Cerebellar nuclear complex (tissue), 1 donor: ENCODE data around the gene NRXN3.

ENCODE experiments used
- DNase-seq, 2 experiments: peaks; one replicate each; lab custom pipeline; 2025; lab: John Stamatoyannopoulos, UW

NRXN3 gene

GRCh38 chr14:78242086-78242485, 71.9 kb downstream of the NRXN3 start:
- DNase-seq, result no peak

- no peak for DNase-seq
Measured at GRCh38 chr14:78243187-78243586, 73.0 kb downstream of the NRXN3 start.

GRCh38 chr14:78245238-78245637, 75.1 kb downstream of the NRXN3 start:
- DNase-seq, result no peak

GRCh38 chr14:78248501-78249090, 78.4 kb downstream of the NRXN3 start:
- no peak for DNase-seq

- DNase-seq, result no peak
Measured at GRCh38 chr14:78251308-78251707, 81.1 kb downstream of the NRXN3 start.

GRCh38 chr14:78253986-78254385, 83.8 kb downstream of the NRXN3 start:
- DNase-seq, result no peak

GRCh38 chr14:78254911-78255461, 84.8 kb downstream of the NRXN3 start:
- no peak for DNase-seq

GRCh38 chr14:78259831-78260230, 89.7 kb downstream of the NRXN3 start:
- no peak for DNase-seq

- DNase-seq, result no peak
Measured at GRCh38 chr14:78278464-78279250, 108.5 kb downstream of the NRXN3 start.

GRCh38 chr14:78282437-78282836, 112.3 kb downstream of the NRXN3 start:
- DNase-seq, result no peak

- no peak for DNase-seq
Measured at GRCh38 chr14:78286210-78286609, 116.0 kb downstream of the NRXN3 start.

GRCh38 chr14:78292003-78292402, 121.8 kb downstream of the NRXN3 start:
- DNase-seq, result no peak

GRCh38 chr14:78297858-78298257, 127.7 kb downstream of the NRXN3 start:
- DNase-seq, result no peak

- DNase-seq, result no peak
Measured at GRCh38 chr14:78298298-78298697, 128.1 kb downstream of the NRXN3 start.

- no peak for DNase-seq
Measured at GRCh38 chr14:78302841-78303240, 132.7 kb downstream of the NRXN3 start.

GRCh38 chr14:78307671-78308070, 137.5 kb downstream of the NRXN3 start:
- no peak for DNase-seq

- DNase-seq, result no peak
Measured at GRCh38 chr14:78308079-78308478, 137.9 kb downstream of the NRXN3 start.

GRCh38 chr14:78310272-78310671, 140.1 kb downstream of the NRXN3 start:
- DNase-seq, result no peak

- DNase-seq, result no peak
Measured at GRCh38 chr14:78313499-78313898, 143.3 kb downstream of the NRXN3 start.

GRCh38 chr14:78314484-78314883, 144.3 kb downstream of the NRXN3 start:
- no peak for DNase-seq

- DNase-seq, result no peak
Measured at GRCh38 chr14:78316052-78316451, 145.9 kb downstream of the NRXN3 start.

GRCh38 chr14:78316786-78317185, 146.6 kb downstream of the NRXN3 start:
- no peak for DNase-seq

GRCh38 chr14:78319406-78319805, 149.2 kb downstream of the NRXN3 start:
- DNase-seq, result no peak
